HCT116 (cell line): ENCODE measurements around the gene SBF1. TPM values are rescaled to one million over a fixed set of nuclear protein-coding genes. Genes with fewer than 3 reads are reported as not detected.

Source experiments
- ATAC-seq: fragments of 200-7000 bp; cut with Tn5 transposase; 2 replicates; pipeline ENCODE4 v1.9.1; 2020; ENCODE audit warnings: mild to moderate bottlenecking, moderate library complexity
- BruUV-seq: library from RNA; stranded (reverse); fragments of 400-500 nt; replicated peaks from 2 replicates; lab custom pipeline; 2021; lab: Mats Ljungman, UMichigan
- CTCF ChIA-PET: fragments of 300-600 bp; sonication (Branson Sonifier 250); formaldehyde crosslinking; loops from one replicate; lab custom pipeline; 2021; ENCODE audit warnings: antibody characterized with exemption; lab: Charles Lee
- POLR2A ChIA-PET: fragments of 300-600, 350-600 bp; sonication (Branson Sonifier 250); formaldehyde crosslinking; loops from one replicate; lab custom pipeline; 2021; ENCODE audit warnings: antibody characterized with exemption; lab: Charles Lee
- RAD21 ChIA-PET, 2 experiments: fragments of 300-600 bp; sonication (Branson Sonifier 250); formaldehyde crosslinking; loops; one replicate each; lab custom pipeline; 2023; ENCODE audit warnings: low total read pairs in 2 of 2; ENCODE audit not compliant: uncharacterized antibody in 2 of 2, unreplicated experiment in 2 of 2, low non-redundant PET in 1 of 2; lab: Charles Lee
- DNase-seq: peaks from one replicate; pipeline ENCODE4 v3.0.0-alpha.2; 2010; ENCODE audit warnings: low read depth, low spot score
- H2AFZ ChIP-seq: fragments of 200-600 bp; shearing (Covaris generic), sonication (generic); 2 replicates; pipeline ENCODE4 v1.6.1; 2017; ENCODE audit warnings: low read depth, mixed run types, mixed read lengths, antibody characterized with exemption, low read length; ENCODE audit not compliant: poor library complexity, severe bottlenecking
- H3K27ac ChIP-seq: 2 replicates; pipeline ENCODE4 v1.5.1; 2012; ENCODE audit warnings: low read depth, low read length
- H3K27me3 ChIP-seq: fragments of 200-600 bp; sonication (generic); 2 replicates; pipeline ENCODE4 v1.6.1; 2016; ENCODE audit warnings: mixed run types, low read length, mixed read lengths; ENCODE audit not compliant: insufficient read depth
- H3K36me3 ChIP-seq, 2 experiments: fragments of 200-500 bp in 1 of 2; fragments of 200-600 bp in 1 of 2; sonication (Bioruptor generic) in 1 of 2; sonication (generic) in 1 of 2; 2 replicates each; pipeline versions ENCODE4 v1.5.1 to v1.6.1; 2014 to 2016; ENCODE audit warnings: low read length in 2 of 2, inconsistent platforms in 1 of 2, mixed read lengths in 1 of 2, mixed run types in 1 of 2; ENCODE audit not compliant: insufficient read depth in 2 of 2, control insufficient read depth in 1 of 2
- H3K4me1 ChIP-seq, 2 experiments: fragments of 200-600 bp in 1 of 2; sonication (generic) in 1 of 2; 2 replicates each; pipeline versions ENCODE4 v1.5.1 to v1.6.1; 2012 to 2017; ENCODE audit warnings: low read length in 2 of 2, inconsistent platforms in 1 of 2, mild to moderate bottlenecking in 1 of 2, mixed read lengths in 1 of 2, mixed run types in 1 of 2, moderate library complexity in 1 of 2; ENCODE audit not compliant: insufficient read depth in 2 of 2, control insufficient read depth in 1 of 2
- H3K4me2 ChIP-seq: fragments of 200-600 bp; sonication (generic); 2 replicates; pipeline ENCODE4 v1.6.1; 2017; ENCODE audit warnings: mixed run types, low read length, mixed read lengths
- H3K4me3 ChIP-seq, 2 experiments: fragments of 200-600 bp in 1 of 2; sonication (generic) in 1 of 2; replicated peaks in 1 of 2; 2 replicates each; pipeline ENCODE4 v1.5.1; 2011 to 2016; ENCODE audit warnings: low read length in 2 of 2, control low read depth in 1 of 2, low read depth in 1 of 2, mild to moderate bottlenecking in 1 of 2, mixed read lengths in 1 of 2, mixed run types in 1 of 2
- H3K79me2 ChIP-seq: fragments of 200-600 bp; sonication (generic); 2 replicates; pipeline ENCODE4 v1.6.1; 2017; ENCODE audit warnings: mild to moderate bottlenecking, mixed run types, low read length, moderate library complexity, mixed read lengths; ENCODE audit not compliant: insufficient read depth
- H3K9ac ChIP-seq: fragments of 200-600 bp; sonication (generic); 2 replicates; pipeline ENCODE4 v1.6.1; 2016; ENCODE audit warnings: low read length, mixed read lengths
- H3K9me2 ChIP-seq: fragments of 200-600 bp; sonication (generic), shearing (Covaris generic); 2 replicates; pipeline ENCODE4 v1.6.1; 2017; ENCODE audit warnings: mixed run types, mild to moderate bottlenecking, moderate library complexity; ENCODE audit not compliant: insufficient read depth
- H3K9me3 ChIP-seq, 2 experiments: fragments of 200-500 bp in 1 of 2; fragments of 200-600 bp in 1 of 2; sonication (Bioruptor generic) in 1 of 2; sonication (generic) in 1 of 2; 2 replicates each; pipeline ENCODE4 v1.6.1; 2014 to 2017; ENCODE audit warnings: low read length in 2 of 2, mixed read lengths in 2 of 2, inconsistent platforms in 1 of 2, low read depth in 1 of 2, mild to moderate bottlenecking in 1 of 2, mixed run types in 1 of 2, moderate library complexity in 1 of 2; ENCODE audit not compliant: control insufficient read depth in 1 of 2, insufficient read depth in 1 of 2
- H4K20me1 ChIP-seq: fragments of 200-600 bp; sonication (generic), shearing (Covaris generic); 2 replicates; pipeline ENCODE4 v1.6.1; 2017; ENCODE audit warnings: mixed run types, mild to moderate bottlenecking, moderate library complexity; ENCODE audit not compliant: insufficient read depth
- CEBPB ChIP-seq: IDR thresholded peaks from 2 replicates; pipeline ENCODE4 v1.6.1; 2012; ENCODE audit warnings: low read depth
- EZH2 ChIP-seq: fragments of 200-600 bp; sonication (generic); IDR thresholded peaks from 2 replicates; pipeline ENCODE4 v1.6.1; 2017; ENCODE audit warnings: antibody characterized with exemption, mixed run types
- SIN3A ChIP-seq: IDR thresholded peaks from 2 replicates; pipeline ENCODE4 v1.6.1; 2012; ENCODE audit warnings: low read depth
- SRF ChIP-seq: IDR thresholded peaks from 2 replicates; pipeline ENCODE4 v1.6.1; 2012; ENCODE audit warnings: low read depth
- TCF7L2 ChIP-seq: IDR thresholded peaks from 2 replicates; pipeline ENCODE4 v1.7.0; 2011; ENCODE audit warnings: borderline replicate concordance, inconsistent platforms; ENCODE audit not compliant: insufficient read depth, insufficient read length; ENCODE audit errors: extremely low read depth
- YY1 ChIP-seq: IDR thresholded peaks from 2 replicates; pipeline ENCODE4 v1.6.1; 2011; ENCODE audit warnings: low read length, low read depth, moderate library complexity, mild to moderate bottlenecking; ENCODE audit not compliant: insufficient replicate concordance; ENCODE audit errors: extremely low read depth
- ZFX ChIP-seq: fragments of 450-650 bp; IDR thresholded peaks from 2 replicates; pipeline ENCODE4 v1.6.1; 2017
- ZNF274 ChIP-seq: fragments of 200-500 bp; sonication (Bioruptor generic); IDR thresholded peaks from 2 replicates; pipeline ENCODE4 v1.6.1; 2014; ENCODE audit warnings: mild to moderate bottlenecking, low read depth, low read length, inconsistent platforms
- intact Hi-C: fragments of 100-400 bp; cut with micrococcal nuclease; formaldehyde crosslinking; loops from 2 replicates; pipeline ENCODE4 v1.10.0; 2022
- total RNA-seq: library from RNA; stranded (reverse); gene quantifications from one replicate; pipeline ENCODE4 v1.2.1, GENCODE V29; 2021; ENCODE audit not compliant: unreplicated experiment
- TF ChIP-seq, protein P1 (sequence below): IDR thresholded peaks from 2 replicates; pipeline ENCODE4 v1.6.1; 2011; ENCODE audit warnings: mild to moderate bottlenecking, low read length, moderate library complexity; ENCODE audit not compliant: insufficient replicate concordance; ENCODE audit errors: extremely low read depth

Gene SBF1
- total RNA-seq, 1 experiment from 2014 or later, result 91.1 TPM

GRCh38 chr22:50479721-50480120 is 4.9 kb upstream of the SBF1 start:
- Histone ChIP-seq H3K36me3 (no peaks in the 10 kb centered on the region), H3K4me3 (no peak overlapping the region), H3K27me3 (no peaks in the 10 kb centered on the region), H2AFZ (no peak overlapping the region), H3K4me1 (peaks cover 12 to 30% of the 10 kb centered on the region in 2 experiments; a peak in 3 of 4 replicates), H3K9me3 (no peaks in the 10 kb centered on the region), H3K9me2 (no peaks in the 10 kb centered on the region), H3K79me2 (no peaks in the 10 kb centered on the region), H3K4me2 (no peak overlapping the region), H4K20me1 (no peaks in the 10 kb centered on the region), H3K9ac (no peak overlapping the region), H3K27ac (no peak overlapping the region)
- intact Hi-C loops, result no loop called here
- TF ChIP-seq SIN3A (no peak), ZFX (no peak), YY1 (no peak), SRF (no peak), TCF7L2 (no peak), CEBPB (no peak)
- RAD21 ChIA-PET, result no interaction called here
- DNase-seq (no peak), ATAC-seq (no peak)
- CTCF ChIA-PET, result no interaction called here
- POLR2A ChIA-PET, result no interaction called here
- no TSS peak for BruUV-seq

DNA sequence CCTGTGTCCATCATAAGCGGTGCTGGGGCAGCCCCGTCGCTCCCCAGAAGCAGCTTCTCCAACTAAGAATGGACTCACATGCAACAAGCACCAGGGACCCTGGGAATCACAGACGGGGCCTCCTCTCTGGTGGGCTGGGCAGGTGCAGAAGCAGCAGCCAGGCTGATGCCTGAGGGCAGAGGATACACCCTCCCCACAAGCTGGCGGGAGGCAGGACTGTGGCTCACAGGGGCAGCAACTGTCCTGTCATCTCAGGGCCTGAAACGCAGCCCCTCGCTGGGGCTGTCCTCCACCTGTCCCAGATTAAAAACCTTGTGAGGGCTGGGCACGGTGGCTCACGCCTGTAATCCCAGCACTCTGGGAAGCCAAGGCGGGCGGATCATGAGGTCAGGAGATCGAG is 3.1 kb upstream of the SBF1 start:
- RAD21 ChIA-PET, result no interaction called here
- BruUV-seq, result no TSS peak
- Histone ChIP-seq H3K4me3 (no peak overlapping the region), H3K9me2 (no peaks in the 10 kb centered on the region), H3K9ac (no peak overlapping the region), H3K4me1 (peaks cover 13 to 34% of the 10 kb centered on the region in 2 experiments; a peak in 3 of 4 replicates), H4K20me1 (no peaks in the 10 kb centered on the region), H3K4me2 (no peak overlapping the region), H3K79me2 (peaks cover 17% of the 10 kb centered on the region), H3K27ac (no peak overlapping the region), H3K9me3 (no peaks in the 10 kb centered on the region), H3K36me3 (no peaks in the 10 kb centered on the region), H2AFZ (no peak overlapping the region), H3K27me3 (no peaks in the 10 kb centered on the region)
- TF ChIP-seq ZNF274, result no peak
- TF ChIP-seq EZH2, result no peak
- TF ChIP-seq, protein P1, sequence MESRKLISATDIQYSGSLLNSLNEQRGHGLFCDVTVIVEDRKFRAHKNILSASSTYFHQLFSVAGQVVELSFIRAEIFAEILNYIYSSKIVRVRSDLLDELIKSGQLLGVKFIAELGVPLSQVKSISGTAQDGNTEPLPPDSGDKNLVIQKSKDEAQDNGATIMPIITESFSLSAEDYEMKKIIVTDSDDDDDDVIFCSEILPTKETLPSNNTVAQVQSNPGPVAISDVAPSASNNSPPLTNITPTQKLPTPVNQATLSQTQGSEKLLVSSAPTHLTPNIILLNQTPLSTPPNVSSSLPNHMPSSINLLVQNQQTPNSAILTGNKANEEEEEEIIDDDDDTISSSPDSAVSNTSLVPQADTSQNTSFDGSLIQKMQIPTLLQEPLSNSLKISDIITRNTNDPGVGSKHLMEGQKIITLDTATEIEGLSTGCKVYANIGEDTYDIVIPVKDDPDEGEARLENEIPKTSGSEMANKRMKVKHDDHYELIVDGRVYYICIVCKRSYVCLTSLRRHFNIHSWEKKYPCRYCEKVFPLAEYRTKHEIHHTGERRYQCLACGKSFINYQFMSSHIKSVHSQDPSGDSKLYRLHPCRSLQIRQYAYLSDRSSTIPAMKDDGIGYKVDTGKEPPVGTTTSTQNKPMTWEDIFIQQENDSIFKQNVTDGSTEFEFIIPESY, result no peak
- intact Hi-C loops, result no loop called here
- ATAC-seq (no peak), DNase-seq (no peak)
- CTCF ChIA-PET, result no interaction called here
- POLR2A ChIA-PET, result no interaction called here
